Right lobe of liver (tissue), 4 donors: ENCODE data around the gene MAP3K5.

Source experiments
- CTCF ChIP-seq, 4 donors: fragments of 200-600 bp in 3 of 4; fragments of 450-650 bp in 1 of 4; IDR thresholded peaks; one replicate each; pipeline versions ENCODE4 v1.5.1 to v1.8.0; 2016 to 2022; ENCODE audit warnings: antibody characterized with exemption in 4 of 4, mild to moderate bottlenecking in 2 of 4
- POLR2A ChIP-seq: fragments of 450-650 bp; IDR thresholded peaks from one replicate; pipeline ENCODE4 v1.6.1; 2017; ENCODE audit warnings: antibody characterized with exemption, mild to moderate bottlenecking
- donor health status: DM: no; HTN: no; CAD: no.
- donor health status: DM: no; HTN: no; CAD: no.
- donor health status: DM: no; HTN: yes; CAD: no.

- no peak for TF ChIP-seq CTCF (IDR thresholded peaks at IDR 0.05)
- TF ChIP-seq POLR2A = no peak
Measured at GRCh38 chr6:136793363-136793762, 1.1 kb upstream of the MAP3K5 start.
